T-helper 2 cell treated with Interferon-gamma antibody and Interleukin-4, amounts not matched to agents 5 μg/mL and 100 μg/mL, for 36 hours (primary cell): Measurements from ENCODE around the gene COPS7A.

Experiments used
- DNase-seq: peaks from one replicate; pipeline ENCODE4 v3.0.0; 2021; ENCODE audit warnings: low spot score
- H3K27ac Mint-ChIP-seq: one replicate; pipeline ENCODE4 v1.8.0; 2021; ENCODE audit warnings: mild to moderate bottlenecking, mixed read lengths
- H3K27me3 Mint-ChIP-seq: one replicate; pipeline ENCODE4 v1.8.0; 2021; ENCODE audit warnings: low read depth, mixed read lengths
- H3K36me3 Mint-ChIP-seq: one replicate; pipeline ENCODE4 v1.8.0; 2021; ENCODE audit warnings: low read depth, mixed read lengths
- H3K4me1 Mint-ChIP-seq: one replicate; pipeline ENCODE4 v1.8.0; 2021; ENCODE audit warnings: low read depth, mixed read lengths
- H3K4me3 Mint-ChIP-seq: one replicate; pipeline ENCODE4 v1.8.0; 2022; ENCODE audit warnings: mild to moderate bottlenecking, moderate library complexity, mixed read lengths
- H3K9me3 Mint-ChIP-seq: one replicate; pipeline ENCODE4 v1.8.0; 2021; ENCODE audit warnings: mixed read lengths

COPS7A gene

DNA sequence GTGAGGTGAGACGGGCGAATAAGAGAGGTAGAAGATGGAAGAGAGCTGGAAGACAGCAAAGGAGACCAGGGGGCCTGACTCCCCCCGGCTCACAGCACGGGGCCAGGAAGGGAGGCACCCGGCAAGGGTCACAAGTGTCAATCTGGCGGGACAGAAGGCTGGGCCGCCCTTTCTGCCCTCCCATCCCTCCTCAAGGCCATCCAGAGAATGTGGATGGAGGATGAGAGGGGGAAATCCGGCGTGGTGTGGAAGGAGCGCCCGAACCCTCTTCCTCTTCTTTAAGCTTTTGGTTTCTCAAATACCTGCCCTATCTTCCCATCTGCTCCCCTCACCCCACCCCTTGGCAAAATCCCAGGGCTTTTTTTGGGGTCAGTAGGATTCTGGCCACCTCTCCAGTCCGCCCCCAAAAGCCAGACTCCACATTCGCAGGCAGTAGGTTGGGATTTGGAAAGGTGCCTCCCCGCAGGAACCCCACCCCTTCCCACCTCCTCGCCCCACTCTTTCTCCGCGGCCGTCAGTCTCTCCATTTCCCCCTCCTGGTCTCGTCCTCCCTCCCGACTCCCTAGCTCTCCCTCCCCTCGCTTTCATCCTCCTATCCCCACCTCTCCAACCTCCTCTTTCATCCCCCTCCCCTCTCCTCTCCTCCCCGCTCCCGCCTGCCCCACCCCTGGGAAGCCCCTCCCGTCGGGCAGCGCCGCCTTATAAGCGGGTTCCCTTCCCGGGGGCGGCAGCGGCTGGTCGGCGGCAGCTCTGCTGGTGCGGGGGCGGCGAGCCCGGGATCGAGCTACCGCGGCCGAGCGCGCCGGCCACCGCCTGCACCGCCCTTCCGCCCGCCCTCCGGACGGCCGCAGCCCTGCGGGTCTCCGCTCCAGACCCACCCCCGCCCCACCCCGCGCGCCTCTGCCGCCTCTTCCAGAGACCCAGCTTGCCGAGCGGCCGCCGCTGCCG lies 42.1 kb downstream of the COPS7A start, which contains the start of gene PTMS:
Gene PTMS (plus strand): TSS at position 730 of the 948 bp plus-strand sequence. CDS start 343 bp downstream, outside the sequence.
- H3K4me1 Mint-ChIP-seq = peaks cover 45% of the 10 kb centered on the region
- H3K27ac Mint-ChIP-seq = peak within 1 kb of the TSS; percentile 83
- no peaks in the 10 kb centered on the region for H3K9me3 Mint-ChIP-seq
- peaks cover 9% of the 10 kb centered on the region for H3K27me3 Mint-ChIP-seq
- DNase-seq = peak; percentile 64
- H3K36me3 Mint-ChIP-seq = peaks cover 1% of the 10 kb centered on the region
- H3K4me3 Mint-ChIP-seq = peak within 1 kb of the TSS; percentile 88

DNA sequence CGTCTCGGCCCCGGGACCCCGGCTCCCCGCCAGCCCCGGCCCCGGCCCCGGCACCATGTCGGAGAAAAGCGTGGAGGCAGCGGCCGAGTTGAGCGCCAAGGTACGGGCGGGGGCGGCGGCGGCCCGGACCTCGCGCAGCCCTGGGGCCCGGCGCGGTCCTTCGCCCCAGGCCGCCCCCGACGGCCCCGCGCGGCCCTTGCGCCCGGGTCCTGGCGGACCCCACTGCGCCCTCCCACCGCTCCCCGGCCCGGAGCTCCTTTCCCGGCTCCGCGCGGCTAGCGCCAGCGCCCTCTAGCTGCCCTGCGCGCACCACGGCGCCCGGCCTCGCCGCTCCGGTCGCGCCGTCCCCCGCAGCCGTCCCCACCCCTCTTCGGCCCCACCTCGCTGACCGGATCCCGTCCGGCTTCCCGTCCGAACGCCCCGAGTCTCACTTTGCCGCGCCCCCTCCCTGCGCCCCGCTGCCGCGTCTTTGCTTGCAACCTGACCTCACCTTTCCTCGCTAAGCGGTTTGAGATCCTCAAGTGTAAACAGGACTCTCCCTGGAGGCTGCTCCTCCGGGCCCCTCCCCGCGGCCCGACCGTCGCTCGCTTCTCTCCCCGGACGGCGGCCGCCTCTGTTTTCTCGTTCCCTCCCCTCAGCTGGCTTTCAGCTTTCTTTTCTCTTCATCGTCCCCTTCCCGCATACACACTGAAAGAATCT lies 43.0 kb downstream of the COPS7A start:
- DNase-seq = peak; percentile 76
- H3K4me1 Mint-ChIP-seq = peaks cover 52% of the 10 kb centered on the region
- H3K4me3 Mint-ChIP-seq = peak overlapping the region; percentile 88
- H3K27ac Mint-ChIP-seq = peak overlapping the region; percentile 83
- peaks cover 9% of the 10 kb centered on the region for H3K27me3 Mint-ChIP-seq
- peaks cover 1% of the 10 kb centered on the region for H3K36me3 Mint-ChIP-seq
- H3K9me3 Mint-ChIP-seq = no peaks in the 10 kb centered on the region

DNA sequence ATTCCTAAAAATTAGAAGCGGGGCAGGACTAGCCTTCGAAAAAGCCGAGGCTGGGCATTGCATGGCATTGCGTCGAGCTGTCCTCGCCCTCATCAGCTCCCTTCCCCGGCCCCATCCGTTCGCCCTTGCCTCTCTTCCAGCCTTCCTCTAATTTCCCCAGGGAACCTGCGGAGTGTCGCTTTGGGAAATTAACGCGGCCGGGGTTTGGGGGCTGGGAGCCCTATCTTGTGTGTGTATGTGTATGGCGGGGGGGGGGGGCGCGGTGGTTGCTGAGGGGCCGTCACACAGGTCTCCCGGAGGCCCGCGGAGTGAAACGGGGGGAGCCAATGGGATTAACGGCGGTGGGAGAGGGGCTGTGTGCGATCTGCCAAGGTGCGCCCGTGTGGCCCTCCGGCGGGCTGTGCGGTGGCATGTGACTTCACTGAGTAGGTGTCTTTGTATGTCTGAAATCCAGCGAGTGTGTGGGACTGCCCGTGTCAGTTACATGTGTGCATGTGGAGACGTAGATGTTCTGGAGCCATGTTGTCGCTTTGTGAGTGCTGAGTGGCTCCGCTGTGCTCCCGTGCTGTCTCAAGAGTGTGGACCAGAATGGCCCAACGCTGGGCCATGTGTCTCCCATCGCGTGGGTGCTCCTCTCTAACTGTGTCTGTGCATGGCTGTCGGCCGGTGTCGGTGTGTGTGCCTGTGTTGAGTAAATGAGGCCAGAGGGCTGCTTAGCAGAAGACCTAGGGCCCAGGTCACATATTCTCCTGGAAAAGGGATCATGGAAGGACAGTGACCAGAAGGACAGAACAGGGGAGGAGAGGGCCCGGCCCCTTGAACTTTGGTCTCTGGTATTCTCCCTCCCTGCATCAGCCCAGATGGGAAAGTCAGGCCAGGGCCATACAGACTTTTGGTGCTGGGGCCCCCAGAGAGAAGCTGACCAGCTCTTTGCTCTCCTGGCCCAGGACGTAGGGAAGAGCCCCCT lies 43.8 kb downstream of the COPS7A start:
- H3K36me3 Mint-ChIP-seq = peaks cover 1% of the 10 kb centered on the region
- H3K9me3 Mint-ChIP-seq = no peaks in the 10 kb centered on the region
- peak overlapping the region; percentile 88 for H3K4me3 Mint-ChIP-seq
- H3K27ac Mint-ChIP-seq = peak overlapping the region; percentile 83
- no peak for DNase-seq
- peaks cover 56% of the 10 kb centered on the region for H3K4me1 Mint-ChIP-seq
- H3K27me3 Mint-ChIP-seq = peaks cover 9% of the 10 kb centered on the region

DNA sequence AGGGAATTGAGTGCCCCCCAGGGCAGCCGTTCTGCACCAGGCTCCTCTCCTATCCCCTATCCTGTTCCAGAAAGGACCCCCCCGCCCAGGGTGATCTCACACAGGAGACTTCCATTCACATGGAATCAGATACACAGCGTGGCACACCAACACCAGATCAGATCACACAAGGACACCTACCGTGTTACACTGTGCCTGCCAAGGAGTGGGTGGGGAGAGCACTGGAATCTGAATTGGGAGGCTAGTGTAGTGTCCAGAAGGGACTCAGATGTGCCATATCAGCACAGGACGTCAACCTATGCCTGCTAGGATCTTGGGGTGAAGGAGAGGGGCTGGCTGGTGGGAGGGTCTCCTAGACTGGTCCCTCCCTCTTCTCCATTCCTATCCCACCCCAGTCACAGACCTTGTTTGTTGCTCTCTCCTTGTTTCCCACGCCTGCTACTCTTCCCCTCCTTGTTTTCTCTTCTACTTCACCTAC lies 44.6 kb downstream of the COPS7A start:
- Mint-ChIP-seq H3K9me3 (no peaks in the 10 kb centered on the region), H3K4me3 (peak overlapping the region; percentile 88), H3K27me3 (peaks cover 9% of the 10 kb centered on the region), H3K4me1 (peaks cover 59% of the 10 kb centered on the region), H3K36me3 (peaks cover 1% of the 10 kb centered on the region), H3K27ac (peak overlapping the region; percentile 26)
- no peak for DNase-seq

DNA sequence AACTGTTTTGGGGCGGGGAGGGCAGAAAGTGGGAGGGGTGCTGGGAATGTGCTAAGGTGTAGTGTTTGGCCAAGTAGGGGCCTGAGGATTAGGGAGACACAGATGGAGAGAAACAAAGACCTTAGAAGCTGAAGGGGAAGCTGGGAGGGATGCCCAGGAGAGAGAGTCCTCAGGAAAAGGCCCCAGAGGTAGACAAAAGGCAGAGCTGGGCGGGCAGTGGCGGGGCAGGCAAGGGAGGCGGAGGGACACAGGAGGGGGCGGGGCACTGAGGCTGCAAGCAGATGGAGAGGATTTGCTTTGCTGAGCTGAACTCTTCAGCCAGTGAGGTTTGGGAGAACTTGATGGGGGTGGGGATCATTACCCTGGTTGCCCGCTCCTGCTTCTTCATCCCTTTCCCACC lies 45.1 kb downstream of the COPS7A start:
- Mint-ChIP-seq H3K4me3 (peak overlapping the region; percentile 39), H3K36me3 (peaks cover 1% of the 10 kb centered on the region), H3K4me1 (peaks cover 58% of the 10 kb centered on the region), H3K9me3 (no peaks in the 10 kb centered on the region), H3K27me3 (peaks cover 9% of the 10 kb centered on the region), H3K27ac (peak overlapping the region; percentile 26)
- no peak for DNase-seq

DNA sequence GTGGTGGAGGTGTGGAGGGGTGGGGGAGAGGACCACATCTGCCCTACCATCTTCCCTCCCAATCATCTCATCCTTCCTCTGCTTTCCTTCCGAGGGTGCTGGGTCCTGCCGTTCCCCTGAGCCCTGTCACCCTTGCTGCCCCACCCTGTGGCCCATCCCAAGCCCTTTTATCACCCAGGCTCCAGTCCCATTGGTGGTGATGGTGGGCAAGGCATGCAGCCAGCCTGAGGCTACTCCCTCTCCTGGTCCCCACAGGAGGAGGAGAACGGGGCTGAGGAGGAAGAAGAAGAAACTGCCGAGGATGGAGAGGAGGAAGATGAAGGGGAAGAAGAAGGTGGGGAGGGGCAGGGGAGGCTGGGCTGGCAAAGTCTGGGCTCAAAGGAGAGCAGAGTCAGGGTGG lies 45.8 kb downstream of the COPS7A start:
- H3K36me3 Mint-ChIP-seq = peaks cover 1% of the 10 kb centered on the region
- no peak overlapping the region for H3K4me3 Mint-ChIP-seq
- peaks cover 56% of the 10 kb centered on the region for H3K4me1 Mint-ChIP-seq
- no peak overlapping the region for H3K27ac Mint-ChIP-seq
- H3K27me3 Mint-ChIP-seq = peaks cover 7% of the 10 kb centered on the region
- no peaks in the 10 kb centered on the region for H3K9me3 Mint-ChIP-seq
- no peak for DNase-seq

DNA sequence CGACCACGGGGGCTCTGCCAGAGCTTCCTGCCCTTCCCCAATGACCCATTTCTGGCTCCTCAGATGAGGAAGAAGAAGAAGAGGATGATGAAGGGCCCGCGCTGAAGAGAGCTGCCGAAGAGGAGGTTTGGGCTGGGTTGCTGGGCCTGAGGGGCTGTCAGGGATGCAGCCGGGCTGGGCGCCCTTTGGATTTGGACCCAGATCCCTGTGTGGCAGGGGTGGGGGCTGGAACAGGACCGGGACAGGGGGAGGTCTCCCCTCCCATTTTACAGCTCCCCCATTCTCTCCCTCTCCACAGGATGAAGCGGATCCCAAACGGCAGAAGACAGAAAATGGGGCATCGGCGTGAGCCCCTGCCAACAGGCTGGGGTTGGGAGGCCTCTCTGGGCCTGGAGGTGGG lies 46.2 kb downstream of the COPS7A start:
- H3K36me3 Mint-ChIP-seq = peaks cover 1% of the 10 kb centered on the region
- peaks cover 5% of the 10 kb centered on the region for H3K27me3 Mint-ChIP-seq
- DNase-seq = no peak
- H3K4me3 Mint-ChIP-seq = no peak overlapping the region
- H3K9me3 Mint-ChIP-seq = no peaks in the 10 kb centered on the region
- no peak overlapping the region for H3K27ac Mint-ChIP-seq
- peaks cover 58% of the 10 kb centered on the region for H3K4me1 Mint-ChIP-seq

DNA sequence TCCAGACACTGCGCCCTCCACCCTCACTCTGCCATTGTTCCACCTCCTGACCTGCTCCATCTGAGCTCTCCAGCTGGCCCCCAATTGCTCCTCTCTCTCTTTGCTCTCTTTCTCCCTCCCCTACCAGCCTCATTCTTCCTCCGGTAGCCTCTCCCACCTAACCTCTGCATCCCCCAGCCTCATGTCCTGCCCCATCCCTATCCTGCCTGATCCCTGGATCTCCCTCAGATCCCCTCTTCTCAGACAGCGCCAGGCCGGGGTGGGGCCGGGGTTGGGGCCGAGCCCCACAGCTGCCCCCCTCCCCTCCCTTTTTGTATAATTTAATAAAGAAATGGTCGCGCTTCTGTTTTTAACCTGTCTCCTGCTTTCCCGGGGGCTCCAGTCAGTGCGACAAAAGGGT lies 46.8 kb downstream of the COPS7A start:
- no peaks in the 10 kb centered on the region for H3K9me3 Mint-ChIP-seq
- H3K27me3 Mint-ChIP-seq = peaks cover under 1% of the 10 kb centered on the region
- DNase-seq = no peak
- H3K4me1 Mint-ChIP-seq = peaks cover 58% of the 10 kb centered on the region
- H3K4me3 Mint-ChIP-seq = no peak overlapping the region
- H3K27ac Mint-ChIP-seq = peak overlapping the region; percentile 70
- peaks cover 2% of the 10 kb centered on the region for H3K36me3 Mint-ChIP-seq

DNA sequence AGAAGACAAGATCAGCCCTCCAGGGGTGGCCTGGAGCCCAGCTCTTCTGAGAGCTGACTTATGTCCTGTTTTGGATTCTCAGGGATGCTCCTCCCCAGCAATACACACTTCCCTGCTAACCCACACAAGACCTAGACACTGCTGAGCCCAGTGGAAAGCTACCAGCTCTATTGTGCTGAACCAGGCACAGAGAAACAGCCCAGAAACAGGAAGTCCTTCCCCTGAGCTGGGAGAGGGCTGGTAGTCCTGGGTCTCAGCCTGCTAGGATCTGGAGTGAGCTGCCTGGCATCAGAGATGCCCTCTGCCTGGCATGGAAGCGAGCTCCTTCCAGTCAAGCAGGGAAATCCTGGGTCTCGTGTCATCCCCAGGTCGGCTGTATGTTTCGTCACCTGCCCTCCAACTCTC lies 47.2 kb downstream of the COPS7A start:
- Mint-ChIP-seq H3K9me3 (no peaks in the 10 kb centered on the region), H3K4me3 (no peak overlapping the region), H3K27ac (peak overlapping the region; percentile 27), H3K27me3 (no peaks in the 10 kb centered on the region), H3K4me1 (peaks cover 56% of the 10 kb centered on the region), H3K36me3 (peaks cover 2% of the 10 kb centered on the region)
- DNase-seq = no peak

DNA sequence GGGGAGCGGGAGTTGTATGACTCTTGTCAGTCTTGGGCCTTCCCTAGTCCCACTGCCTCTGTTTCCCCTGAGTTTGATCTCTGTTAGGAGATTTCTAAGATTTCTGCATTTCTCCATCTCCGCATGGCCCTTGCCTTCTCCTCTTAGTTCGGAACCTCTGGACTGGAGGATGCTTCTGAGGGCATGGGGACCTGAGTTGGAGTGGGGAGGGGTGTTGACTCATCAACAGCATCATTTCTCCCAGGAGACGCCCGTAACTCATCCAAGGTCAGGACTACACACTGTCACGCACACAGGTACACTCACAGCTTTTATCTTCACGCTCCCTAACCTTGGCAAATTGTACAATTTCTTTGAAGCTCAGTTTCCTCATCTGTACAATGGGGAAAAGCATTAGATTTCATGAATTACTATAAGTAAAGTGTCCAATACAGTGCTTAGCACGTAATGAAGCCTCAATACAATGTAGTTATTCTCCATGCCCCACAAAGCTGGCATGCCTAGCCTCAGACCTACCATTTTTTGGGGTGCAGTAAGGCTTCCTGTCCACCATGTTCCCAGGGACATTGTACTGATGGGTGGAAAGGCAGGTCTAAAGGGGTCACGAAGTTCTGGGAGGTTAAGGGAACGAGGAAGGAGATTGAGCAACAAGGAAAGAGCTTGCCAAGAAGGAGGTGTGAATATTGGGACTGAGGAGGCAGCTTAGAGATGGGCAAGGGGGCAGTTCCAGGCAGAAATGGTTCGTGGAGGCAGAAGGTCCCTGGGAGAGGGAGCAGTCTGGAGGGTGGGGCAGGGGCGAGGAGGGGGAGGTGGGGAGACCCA lies 47.9 kb downstream of the COPS7A start:
- Mint-ChIP-seq H3K27me3 (no peaks in the 10 kb centered on the region), H3K36me3 (peaks cover 2% of the 10 kb centered on the region), H3K27ac (peak overlapping the region; percentile 73), H3K9me3 (no peaks in the 10 kb centered on the region), H3K4me3 (peak overlapping the region; percentile 70), H3K4me1 (peaks cover 58% of the 10 kb centered on the region)
- DNase-seq = no peak

DNA sequence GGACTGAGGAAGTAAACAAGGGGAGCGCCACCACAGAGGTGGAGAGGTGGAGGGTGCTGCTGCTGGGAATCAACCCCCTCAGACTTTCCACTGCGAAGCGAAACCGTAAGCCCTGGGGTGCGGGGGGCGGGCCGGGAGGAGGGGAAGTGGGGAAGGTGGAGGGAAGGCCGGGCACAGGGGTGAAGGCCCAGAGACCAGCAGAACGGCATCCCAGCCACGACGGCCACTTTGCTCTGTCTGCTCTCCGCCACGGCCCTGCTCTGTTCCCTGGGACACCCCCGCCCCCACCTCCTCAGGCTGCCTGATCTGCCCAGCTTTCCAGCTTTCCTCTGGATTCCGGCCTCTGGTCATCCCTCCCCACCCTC lies 48.5 kb downstream of the COPS7A start, which contains the start of gene LAG3:
Gene LAG3 (plus strand): TSS at position 190 of the 365 bp plus-strand sequence. CDS start 333 bp downstream, outside the sequence.
- H3K4me3 Mint-ChIP-seq = peak within 1 kb of the TSS; percentile 70
- H3K27ac Mint-ChIP-seq = peak within 1 kb of the TSS; percentile 73
- DNase-seq = peak; percentile 63
- peaks cover 53% of the 10 kb centered on the region for H3K4me1 Mint-ChIP-seq
- no peaks in the 10 kb centered on the region for H3K27me3 Mint-ChIP-seq
- peaks cover 2% of the 10 kb centered on the region for H3K36me3 Mint-ChIP-seq
- no peaks in the 10 kb centered on the region for H3K9me3 Mint-ChIP-seq

DNA sequence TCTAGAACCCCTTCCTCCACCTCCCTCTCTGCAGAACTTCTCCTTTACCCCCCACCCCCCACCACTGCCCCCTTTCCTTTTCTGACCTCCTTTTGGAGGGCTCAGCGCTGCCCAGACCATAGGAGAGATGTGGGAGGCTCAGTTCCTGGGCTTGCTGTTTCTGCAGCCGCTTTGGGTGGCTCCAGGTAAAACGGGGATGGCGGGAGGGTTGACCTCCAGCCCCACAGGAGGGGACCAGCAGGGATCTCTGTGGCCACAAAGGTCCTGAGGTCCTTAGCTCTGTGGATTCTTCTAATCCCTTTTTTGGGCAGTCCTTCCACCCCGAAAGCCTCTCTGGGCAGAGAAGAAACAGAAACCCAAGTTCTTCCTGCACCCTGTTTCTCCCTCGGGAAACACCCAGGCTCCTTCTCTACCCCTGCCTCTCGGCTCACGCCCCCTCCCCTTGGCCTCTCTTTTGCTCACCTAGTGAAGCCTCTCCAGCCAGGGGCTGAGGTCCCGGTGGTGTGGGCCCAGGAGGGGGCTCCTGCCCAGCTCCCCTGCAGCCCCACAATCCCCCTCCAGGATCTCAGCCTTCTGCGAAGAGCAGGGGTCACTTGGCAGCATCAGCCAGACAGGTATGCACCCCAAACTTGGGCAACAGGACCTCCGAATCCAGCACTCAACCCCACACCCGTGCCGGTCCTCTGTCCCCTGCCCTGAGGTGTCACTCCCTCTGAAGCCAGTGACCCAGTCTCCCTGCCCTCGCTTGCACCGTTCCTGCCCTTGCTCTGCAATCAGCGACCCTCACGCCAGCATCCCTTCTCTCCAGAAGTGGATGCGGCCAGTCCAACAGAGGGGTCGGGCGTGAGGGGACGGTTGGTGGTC lies 49.1 kb downstream of the COPS7A start:
- DNase-seq = no peak
- no peaks in the 10 kb centered on the region for H3K27me3 Mint-ChIP-seq
- peaks cover 2% of the 10 kb centered on the region for H3K36me3 Mint-ChIP-seq

More for the DNA sequence above, 49.1 kb downstream of the COPS7A start:
- Mint-ChIP-seq H3K27ac (peak overlapping the region; percentile 56), H3K4me3 (peak overlapping the region; percentile 70), H3K9me3 (no peaks in the 10 kb centered on the region), H3K4me1 (peaks cover 49% of the 10 kb centered on the region)
